VCaP (cell line): ENCODE measurements around the gene DNAJC13.

Source experiments
- H3K27ac ChIP-seq: fragments of 450-650 bp; 2 replicates; pipeline ENCODE4 v1.5.1; 2017
- CTCF ChIP-seq: fragments of 450-650 bp; conservative IDR thresholded peaks from 2 replicates; pipeline ENCODE4 v1.5.1; 2017; ENCODE audit warnings: mild to moderate bottlenecking, moderate library complexity

DNAJC13 gene

DNA sequence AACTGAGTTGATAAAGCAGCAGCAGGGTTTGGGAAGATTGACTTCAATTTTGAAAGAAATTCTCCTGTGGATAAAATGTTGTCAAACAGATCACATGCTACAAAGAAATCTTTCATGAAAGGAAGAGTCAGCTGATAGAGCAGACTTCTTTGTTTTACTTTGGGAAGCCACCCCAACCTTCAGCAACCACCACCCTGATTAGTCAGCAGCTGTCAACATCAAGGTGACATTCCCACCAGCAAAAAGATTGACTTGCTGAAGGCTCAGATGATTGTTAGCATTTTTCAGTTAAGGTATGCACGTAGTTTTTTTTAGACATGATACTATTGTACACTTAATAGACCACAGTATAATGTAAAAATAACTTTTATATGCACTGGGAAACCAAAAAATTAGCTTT lies 92.2 kb downstream of the DNAJC13 start:
- no peak for TF ChIP-seq CTCF
- no peak overlapping the region for H3K27ac ChIP-seq

- TF ChIP-seq CTCF = no peak
- H3K27ac ChIP-seq = no peak overlapping the region
Measured at GRCh38 chr3:132513057-132513456, 95.8 kb downstream of the DNAJC13 start.

GRCh38 chr3:132517311-132517710 lies 100.0 kb downstream of the DNAJC13 start:
- H3K27ac ChIP-seq = no peak overlapping the region
- TF ChIP-seq CTCF = no peak

DNA sequence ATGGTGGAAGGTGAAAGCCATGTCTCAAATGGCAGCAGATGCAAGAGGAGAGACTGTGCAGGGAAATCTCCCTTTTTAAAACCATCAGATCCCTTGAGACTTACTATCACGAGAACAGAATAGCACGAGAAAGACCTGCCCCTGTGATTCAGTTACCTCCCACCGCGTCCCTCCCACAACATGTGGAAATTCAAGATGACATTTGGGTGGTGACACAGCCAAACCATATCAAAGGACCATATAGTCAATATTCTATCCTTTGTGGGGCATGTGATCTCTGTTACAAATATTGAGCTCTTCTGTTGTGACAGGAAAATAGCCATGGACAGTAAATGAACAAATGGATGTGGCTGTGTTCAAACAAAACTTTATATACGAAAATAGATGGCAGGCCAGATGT lies 102.6 kb downstream of the DNAJC13 start:
- no peak for TF ChIP-seq CTCF
- H3K27ac ChIP-seq = no peak overlapping the region

- no peak overlapping the region for H3K27ac ChIP-seq
- TF ChIP-seq CTCF = no peak
Measured at GRCh38 chr3:132521901-132522300, 104.6 kb downstream of the DNAJC13 start.

- H3K27ac ChIP-seq = no peak overlapping the region
- no peak for TF ChIP-seq CTCF
Measured at GRCh38 chr3:132522353-132522752, 105.1 kb downstream of the DNAJC13 start.

GRCh38 chr3:132530624-132531023 lies 113.3 kb downstream of the DNAJC13 start:
- TF ChIP-seq CTCF = no peak
- H3K27ac ChIP-seq = no peak overlapping the region
